ENCODE data around the gene PDE8A.

DNA sequence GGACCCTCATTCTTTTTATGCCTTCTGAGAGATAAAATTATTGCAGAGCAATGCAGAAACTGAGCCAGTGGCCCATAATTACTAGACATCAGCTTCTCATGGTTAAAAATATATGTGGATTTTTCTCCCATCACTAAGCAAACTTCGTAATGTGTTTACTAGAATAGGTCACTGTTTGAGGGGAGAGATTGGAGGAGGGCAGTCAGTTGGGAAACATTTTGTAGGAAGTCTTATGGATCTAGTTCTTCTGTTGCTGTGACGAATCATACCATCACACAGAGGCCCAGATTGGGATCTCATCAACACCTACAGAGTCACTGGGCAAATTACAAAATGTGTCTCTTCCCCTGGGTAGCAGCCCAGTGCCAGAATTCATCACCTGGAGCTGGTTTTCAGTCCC is 81.4 kb downstream of the PDE8A start:
- TF ChIP-seq, protein P1, sequence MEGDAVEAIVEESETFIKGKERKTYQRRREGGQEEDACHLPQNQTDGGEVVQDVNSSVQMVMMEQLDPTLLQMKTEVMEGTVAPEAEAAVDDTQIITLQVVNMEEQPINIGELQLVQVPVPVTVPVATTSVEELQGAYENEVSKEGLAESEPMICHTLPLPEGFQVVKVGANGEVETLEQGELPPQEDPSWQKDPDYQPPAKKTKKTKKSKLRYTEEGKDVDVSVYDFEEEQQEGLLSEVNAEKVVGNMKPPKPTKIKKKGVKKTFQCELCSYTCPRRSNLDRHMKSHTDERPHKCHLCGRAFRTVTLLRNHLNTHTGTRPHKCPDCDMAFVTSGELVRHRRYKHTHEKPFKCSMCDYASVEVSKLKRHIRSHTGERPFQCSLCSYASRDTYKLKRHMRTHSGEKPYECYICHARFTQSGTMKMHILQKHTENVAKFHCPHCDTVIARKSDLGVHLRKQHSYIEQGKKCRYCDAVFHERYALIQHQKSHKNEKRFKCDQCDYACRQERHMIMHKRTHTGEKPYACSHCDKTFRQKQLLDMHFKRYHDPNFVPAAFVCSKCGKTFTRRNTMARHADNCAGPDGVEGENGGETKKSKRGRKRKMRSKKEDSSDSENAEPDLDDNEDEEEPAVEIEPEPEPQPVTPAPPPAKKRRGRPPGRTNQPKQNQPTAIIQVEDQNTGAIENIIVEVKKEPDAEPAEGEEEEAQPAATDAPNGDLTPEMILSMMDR (IDR thresholded peaks at IDR 0.05): no peak
- no peak for TF ChIP-seq EZH2 (IDR thresholded peaks at IDR 0.05; ENCODE audit: borderline replicate concordance, insufficient read depth, low read depth, low read length, poor library complexity, severe bottlenecking)

Measured in B cell (primary cell).